Stomach (tissue), 9 donors: Measurements from ENCODE around the gene GRM4. TPM values are rescaled to one million over a fixed set of nuclear protein-coding genes. Genes with fewer than 3 reads are reported as not detected.

Source experiments
- DNase-seq, 2 donors: peaks; one replicate each; pipeline versions ENCODE4 v3.0.0 to v3.0.0-alpha.2; 2013 to 2019
- H3K27ac ChIP-seq, 5 donors: fragments of 200-600 bp in 4 of 5; sonication (generic) in 4 of 5; one replicate each; pipeline ENCODE4 v1.5.1; 2013 to 2019; ENCODE audit warnings: mild to moderate bottlenecking in 1 of 5, moderate library complexity in 1 of 5
- H3K27me3 ChIP-seq, 3 donors: fragments of 200-600 bp; sonication (generic); one replicate each; pipeline ENCODE4 v1.5.1; 2017 to 2019; ENCODE audit warnings: mixed run types in 1 of 3
- H3K36me3 ChIP-seq, 4 donors: fragments of 200-600 bp; sonication (generic); 1 replicate in 3 of 4; 2 replicates in 1 of 4; pipeline ENCODE4 v1.5.1; 2016 to 2019
- H3K4me1 ChIP-seq, 4 donors: fragments of 200-600 bp; sonication (generic); one replicate each; pipeline ENCODE4 v1.5.1; 2016 to 2019
- H3K4me3 ChIP-seq, 4 donors: fragments of 200-600 bp; sonication (generic) in 3 of 4; one replicate each; pipeline ENCODE4 v1.5.1; 2016 to 2019; ENCODE audit warnings: mild to moderate bottlenecking in 1 of 4
- H3K9me3 ChIP-seq, 4 donors: fragments of 200-600 bp; sonication (generic); one replicate each; pipeline ENCODE4 v1.5.1; 2016 to 2019
- CTCF ChIP-seq, 7 experiments: fragments of 450-650 bp in 4 of 7; fragments of 200-600 bp in 3 of 7; sonication (generic) in 3 of 7; IDR thresholded peaks; one replicate each; pipeline ENCODE4 v1.5.1; 2016 to 2019; ENCODE audit warnings: antibody characterized with exemption in 7 of 7, control low read depth in 2 of 7, mild to moderate bottlenecking in 1 of 7
- EP300 ChIP-seq: sonication (generic); formaldehyde crosslinking; IDR thresholded peaks from one replicate; pipeline ENCODE4 v1.6.1; 2017; ENCODE audit warnings: antibody characterized with exemption
- POLR2A ChIP-seq, 4 donors: fragments of 450-650 bp; IDR thresholded peaks; one replicate each; pipeline ENCODE4 v1.6.1; 2016; ENCODE audit warnings: antibody characterized with exemption in 4 of 4, control low read depth in 2 of 4, mild to moderate bottlenecking in 1 of 4, moderate library complexity in 1 of 4
- POLR2AphosphoS5 ChIP-seq, 3 donors: sonication (generic); formaldehyde crosslinking; IDR thresholded peaks; one replicate each; pipeline ENCODE4 v1.6.1; 2016; ENCODE audit warnings: antibody characterized with exemption in 3 of 3
- WGBS, 5 donors: extraction: QIAGEN DNeasy Blood & Tissue Kit in 3 of 5; methylation state at CpG; one replicate each; pipeline versions ENCODE4 v1.1.5 to v1.1.7; 2013 to 2018; 5-methylcytosine and 5-hydroxymethylcytosine counted together
- intact Hi-C: fragments of 100-400 bp; cut with DNase I; formaldehyde crosslinking; loops from one replicate; pipeline ENCODE4 v1.15.1; 2023; ENCODE audit warnings: low total_unique reads
- polyA plus RNA-seq, 3 donors: library from polyadenylated mRNA; stranded (reverse); fragments of 200-250 nt; gene quantifications; one replicate each; pipeline ENCODE4 v1.2.3, GENCODE V29; 2013
- total RNA-seq, 5 donors: library from RNA; depleted of rRNA; stranded (reverse); fragments of >200 nt; gene quantifications; one replicate each; pipeline versions ENCODE4 v1.1.0 to v1.2.3, GENCODE V29; 2014 to 2016
- donor health status: healthy with polysubstance abuse.
- donor health status: Bipolar disorder and iron deficiency.
- donor health status: healthy.

Gene GRM4
- total and polyA plus RNA-seq, 8 donors: 0.55 TPM; not detected in 7

GRCh38 chr6:33989016-33989854 lies 156.7 kb downstream of the GRM4 start:
- WGBS, 5 donors: 70 to 82% (median 75%) methylated on average over 11 to 13 of the region's 13 CpGs
- Histone ChIP-seq H3K27me3 (peaks cover 0 to 12% (median 0%) of the 10 kb centered on the region in 3 donors), H3K4me3 (no peak overlapping the region), H3K4me1 (peaks cover 14 to 29% (median 16%) of the 10 kb centered on the region in 4 donors), H3K36me3 (no peaks in the 10 kb centered on the region), H3K27ac (peak overlapping the region; percentile 39 to 81 (median 77)), H3K9me3 (no peaks in the 10 kb centered on the region)
- intact Hi-C loops: no loop called here
- DNase-seq: peak in 1 of 2 donors; percentile 24
- TF ChIP-seq CTCF (IDR thresholded peaks at IDR 0.05) (no peak), POLR2A (IDR thresholded peaks at IDR 0.05) (no peak), EP300 (no peak), POLR2AphosphoS5 (IDR thresholded peaks at IDR 0.05) (no peak)

DNA sequence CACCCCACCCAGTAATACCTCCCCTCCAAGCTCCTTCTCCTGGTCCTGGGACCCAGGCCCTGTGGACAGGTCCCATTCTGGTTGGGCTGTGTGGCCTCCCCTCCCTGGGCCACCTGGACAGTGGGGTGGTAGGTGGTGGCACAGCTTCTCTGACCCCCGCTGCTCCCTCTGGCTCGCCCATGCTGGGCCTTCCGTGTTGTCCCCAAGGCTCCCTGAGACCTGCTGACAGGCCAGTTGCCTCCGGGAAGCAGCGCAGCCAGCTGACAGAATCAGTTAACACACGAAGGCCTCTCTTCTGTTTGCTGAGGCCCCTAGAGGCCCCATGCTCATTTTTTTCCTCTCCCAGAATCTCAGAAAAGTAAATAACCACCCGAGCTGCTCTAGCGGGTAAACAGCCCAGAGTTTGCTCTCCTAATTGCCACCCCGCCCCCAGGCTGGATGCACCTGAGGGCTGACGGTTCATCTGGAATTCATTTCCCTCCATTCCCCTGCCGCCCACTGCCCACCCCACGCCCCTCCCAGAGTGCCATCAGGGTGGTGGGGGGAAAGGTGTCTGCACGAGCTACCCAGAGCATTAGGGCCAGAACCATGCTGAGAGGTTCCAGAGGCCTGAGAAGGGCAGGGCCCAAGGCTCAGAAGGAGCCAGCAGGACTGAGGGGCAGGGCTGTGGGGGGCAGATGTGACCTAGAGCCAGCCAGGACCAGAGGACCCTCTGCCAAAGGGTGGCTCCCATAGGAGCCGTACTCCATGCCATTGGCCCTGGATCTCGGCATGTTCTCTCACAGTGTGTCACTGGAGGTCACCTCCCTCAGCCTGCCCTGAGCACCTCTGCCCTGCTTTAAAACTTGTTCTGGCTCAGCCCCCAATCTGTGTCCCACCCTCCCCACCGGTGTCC lies 157.5 kb downstream of the GRM4 start:
- Histone ChIP-seq H3K4me3 (no peak overlapping the region), H3K36me3 (no peaks in the 10 kb centered on the region), H3K9me3 (no peaks in the 10 kb centered on the region), H3K4me1 (peaks cover 14 to 25% (median 16%) of the 10 kb centered on the region in 4 donors), H3K27me3 (peaks cover 0 to 8% (median 0%) of the 10 kb centered on the region in 3 donors), H3K27ac (peak overlapping the region; percentile 68 to 90 (median 79))
- 23 to 54% (median 36%) methylated on average over 16 of the region's 16 CpGs for WGBS, 5 donors
- TF ChIP-seq POLR2AphosphoS5 (IDR thresholded peaks at IDR 0.05) (no peak), CTCF (IDR thresholded peaks at IDR 0.05) (no peak), POLR2A (IDR thresholded peaks at IDR 0.05) (no peak), EP300 (no peak)
- peak; percentile 76 to 89 for DNase-seq
- intact Hi-C loops: no loop called here

DNA sequence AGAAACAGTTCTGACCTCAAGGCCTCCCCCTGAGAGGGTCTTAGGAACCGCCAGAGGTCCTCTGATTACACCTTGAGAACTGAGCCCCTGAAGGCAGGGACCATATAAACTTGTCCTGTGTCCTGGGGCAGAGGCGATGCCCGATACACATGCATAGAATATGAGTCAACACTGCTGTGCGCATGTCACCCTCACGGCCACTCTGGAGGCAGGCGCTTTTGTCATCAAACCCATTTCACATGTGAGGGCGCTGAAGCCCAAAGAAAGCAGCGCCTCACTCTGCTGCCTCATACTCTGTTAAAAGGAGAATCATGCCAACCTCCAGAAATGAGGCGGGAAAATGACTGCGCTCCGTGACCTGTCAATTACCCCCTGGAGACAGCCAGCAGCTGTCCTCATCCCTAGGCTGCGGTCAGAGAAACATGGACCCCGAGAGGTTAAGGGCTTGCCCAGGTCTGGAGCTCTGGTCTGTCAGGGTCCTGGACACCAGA lies 158.3 kb downstream of the GRM4 start:
- no peak overlapping the region for H3K4me3 ChIP-seq
- WGBS, 5 donors: 32 to 73% (median 53%) methylated on average over 9 to 13 of the region's 13 CpGs
- H3K4me1 ChIP-seq: peaks cover 15 to 25% (median 20%) of the 10 kb centered on the region in 4 donors
- peak in 1 of 7 experiments; percentile 42 for TF ChIP-seq CTCF (IDR thresholded peaks at IDR 0.05)
- TF ChIP-seq POLR2AphosphoS5 (IDR thresholded peaks at IDR 0.05): peak in 1 of 3 donors; percentile 7
- TF ChIP-seq EP300: no peak
- TF ChIP-seq POLR2A (IDR thresholded peaks at IDR 0.05): no peak
- peak overlapping the region; percentile 68 to 90 (median 79) for H3K27ac ChIP-seq
- H3K27me3 ChIP-seq: peaks cover 0 to under 1% (median 0%) of the 10 kb centered on the region in 3 donors
- DNase-seq: peak; percentile 76 to 79
- H3K36me3 ChIP-seq: no peaks in the 10 kb centered on the region
- intact Hi-C loops: no loop called here
- no peaks in the 10 kb centered on the region for H3K9me3 ChIP-seq

DNA sequence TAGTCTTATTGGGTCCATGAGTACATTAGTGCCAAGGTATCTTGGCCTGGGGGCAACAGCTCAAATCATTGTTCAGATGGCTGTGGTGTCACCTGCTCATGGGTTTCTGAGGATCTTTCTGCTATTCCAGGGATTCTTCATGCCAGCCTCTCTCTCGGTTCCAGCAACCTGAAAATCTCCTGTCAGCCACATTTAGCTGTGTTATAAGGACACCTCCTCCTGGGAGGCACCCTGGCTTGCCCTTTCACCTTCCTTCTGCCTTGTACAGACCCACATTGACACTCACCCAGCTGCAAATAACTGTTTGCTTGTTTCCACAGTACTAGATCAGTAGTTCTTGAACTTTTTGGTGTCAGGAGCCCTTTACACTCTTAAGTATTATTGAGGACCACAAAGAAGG lies 159.9 kb downstream of the GRM4 start:
- no peaks in the 10 kb centered on the region for H3K9me3 ChIP-seq
- 69 to 89% (median 84%) methylated on average over 1 of the region's 1 CpG for WGBS, 5 donors
- peaks cover 15 to 21% (median 19%) of the 10 kb centered on the region in 4 donors for H3K4me1 ChIP-seq
- no peak overlapping the region for H3K27ac ChIP-seq
- intact Hi-C loops: no loop called here
- TF ChIP-seq POLR2AphosphoS5 (IDR thresholded peaks at IDR 0.05) (no peak), CTCF (IDR thresholded peaks at IDR 0.05) (no peak)
- H3K27me3 ChIP-seq: no peaks in the 10 kb centered on the region
- no peak for DNase-seq
- no peak overlapping the region for H3K4me3 ChIP-seq
- H3K36me3 ChIP-seq: no peaks in the 10 kb centered on the region
